COR-L47 (cell line): Measurements from ENCODE around the gene GSTM5.
"Not testable (repeated sequence)": the region's sequence is repeated elsewhere in the genome, so short reads cannot be mapped to it uniquely, and the experiment has no call there.

Experiments used
- DNase-seq: peaks from one replicate; lab custom pipeline; 2025; lab: John Stamatoyannopoulos, UW

Gene GSTM5

GRCh38 chr1:109697066-109697465, 15.0 kb upstream of the GSTM5 start:
- no peak for DNase-seq

- not testable (repeated sequence) for DNase-seq
These were observed 14.2 kb upstream of the GSTM5 start for GRCh38 chr1:109697861-109698260.

- not testable (repeated sequence) for DNase-seq
These were observed 9.1 kb upstream of the GSTM5 start for GRCh38 chr1:109702940-109703339.

GRCh38 chr1:109704173-109704572, 7.9 kb upstream of the GSTM5 start:
- DNase-seq, result no peak

- DNase-seq, result no peak
These were observed 6.6 kb upstream of the GSTM5 start for GRCh38 chr1:109705411-109705810.

DNA sequence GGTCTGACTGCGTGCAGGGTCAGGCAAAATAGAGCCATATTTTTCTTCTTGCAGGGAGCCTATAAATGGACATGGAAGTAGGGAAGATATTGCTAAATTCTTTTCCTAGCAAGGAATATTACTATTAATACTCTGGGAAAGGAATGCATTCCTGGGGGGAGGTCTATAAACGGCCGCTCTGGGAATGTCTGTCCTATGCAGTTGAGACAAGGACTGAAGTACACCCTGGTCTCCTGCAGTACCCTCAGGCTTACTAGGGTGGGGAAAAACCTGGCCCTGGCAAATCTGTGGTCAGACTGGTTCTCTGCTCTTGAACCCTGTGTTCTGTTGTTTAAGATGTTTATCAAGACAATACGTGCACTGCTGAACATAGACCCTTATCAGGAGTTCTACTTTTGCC, 3.1 kb upstream of the GSTM5 start:
- not testable (repeated sequence) for DNase-seq

- DNase-seq, result not testable (repeated sequence)
These were observed 2.2 kb upstream of the GSTM5 start for GRCh38 chr1:109709822-109710221.

GRCh38 chr1:109712321-109712864, 342 bp downstream of the GSTM5 start:
- DNase-seq, result no peak

DNA sequence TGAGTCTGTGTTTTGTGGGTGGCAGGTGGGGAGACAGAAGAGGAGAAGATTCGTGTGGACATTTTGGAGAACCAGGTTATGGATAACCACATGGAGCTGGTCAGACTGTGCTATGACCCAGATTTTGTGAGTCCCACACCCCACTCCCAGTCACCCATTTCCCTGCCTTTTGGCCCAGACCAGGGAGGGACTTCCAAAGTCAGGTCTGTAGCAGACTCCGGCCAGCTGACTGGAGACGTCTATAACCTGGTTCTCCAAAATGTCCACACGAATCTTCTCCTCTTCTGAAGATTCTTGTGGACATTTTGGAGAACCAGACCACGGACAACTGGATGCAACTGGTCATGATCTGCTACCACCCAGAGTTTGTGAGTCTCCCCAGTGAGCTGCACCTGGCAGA, 1.6 kb downstream of the GSTM5 start:
- DNase-seq, result no peak

GRCh38 chr1:109714661-109715372, 2.8 kb downstream of the GSTM5 start:
- DNase-seq, result no peak

DNA sequence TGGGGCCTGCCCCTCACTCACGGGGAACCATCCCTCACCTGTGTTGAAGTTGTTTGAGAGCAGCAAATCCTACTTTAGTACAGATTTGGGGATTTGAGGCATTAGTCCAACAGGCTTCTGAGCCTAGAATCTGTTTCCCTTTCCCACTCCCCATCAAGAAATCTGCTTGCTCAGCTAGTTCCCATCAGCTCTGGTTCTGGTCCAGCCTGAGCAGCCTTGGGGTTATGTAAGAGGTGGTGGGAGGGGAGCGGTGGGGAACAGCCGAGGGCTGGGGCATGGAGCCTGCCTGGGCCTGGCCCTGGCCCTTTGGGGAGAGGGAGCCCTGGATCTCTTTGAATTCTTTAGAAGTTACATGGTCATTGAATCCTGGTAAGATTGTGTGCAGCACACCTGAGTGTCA, 4.1 kb downstream of the GSTM5 start:
- no peak for DNase-seq

- DNase-seq, result no peak
These were observed 4.6 kb downstream of the GSTM5 start for GRCh38 chr1:109716570-109717090.

- no peak for DNase-seq
These were observed 5.7 kb downstream of the GSTM5 start for GRCh38 chr1:109717729-109718128.

- no peak for DNase-seq
These were observed 6.4 kb downstream of the GSTM5 start for GRCh38 chr1:109718495-109718894.

DNA sequence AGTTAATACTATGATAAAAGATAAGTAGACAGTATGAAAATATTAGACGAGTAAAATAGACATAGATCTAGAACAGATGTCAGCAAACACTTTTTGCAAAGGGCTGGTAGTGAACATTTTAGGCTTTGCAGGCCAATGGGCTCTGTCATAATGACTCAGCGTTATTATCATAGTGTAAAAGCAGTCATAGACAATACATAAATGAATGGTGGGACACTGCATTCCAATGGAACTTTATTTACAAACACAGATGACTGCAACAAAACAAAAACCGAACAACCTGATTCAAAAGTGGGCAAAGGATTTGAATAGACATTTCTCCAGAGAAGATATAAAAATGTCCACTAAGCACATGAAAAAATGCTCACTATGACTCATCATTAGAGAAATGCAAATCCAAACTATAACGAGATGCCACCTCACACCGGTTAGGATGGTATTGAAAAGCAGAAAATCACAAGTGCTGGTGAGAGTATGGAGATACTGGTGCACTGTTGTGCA, 7.3 kb downstream of the GSTM5 start:
- DNase-seq, result no peak

- DNase-seq, result no peak
These were observed 9.0 kb downstream of the GSTM5 start for GRCh38 chr1:109721042-109721441.

DNA sequence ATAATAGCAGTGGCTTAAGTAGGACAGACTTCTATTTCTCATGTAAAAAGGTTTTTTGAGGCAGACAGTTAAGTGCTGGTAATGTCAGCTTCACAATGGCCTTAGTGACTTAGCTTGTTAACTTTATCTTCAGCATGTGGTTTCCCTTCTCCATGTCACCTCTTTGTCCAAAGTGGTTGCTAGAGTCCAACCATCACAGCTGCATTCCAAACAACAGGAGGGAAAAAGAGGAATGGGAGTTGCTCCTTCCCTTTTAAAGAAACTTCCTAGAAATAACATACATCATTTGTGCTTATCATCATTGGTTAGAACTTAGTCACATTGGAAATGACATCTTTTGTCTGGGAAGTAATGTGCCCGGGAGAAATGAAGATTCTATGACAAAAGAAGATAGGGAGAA, 9.9 kb downstream of the GSTM5 start:
- DNase-seq, result no peak

DNA sequence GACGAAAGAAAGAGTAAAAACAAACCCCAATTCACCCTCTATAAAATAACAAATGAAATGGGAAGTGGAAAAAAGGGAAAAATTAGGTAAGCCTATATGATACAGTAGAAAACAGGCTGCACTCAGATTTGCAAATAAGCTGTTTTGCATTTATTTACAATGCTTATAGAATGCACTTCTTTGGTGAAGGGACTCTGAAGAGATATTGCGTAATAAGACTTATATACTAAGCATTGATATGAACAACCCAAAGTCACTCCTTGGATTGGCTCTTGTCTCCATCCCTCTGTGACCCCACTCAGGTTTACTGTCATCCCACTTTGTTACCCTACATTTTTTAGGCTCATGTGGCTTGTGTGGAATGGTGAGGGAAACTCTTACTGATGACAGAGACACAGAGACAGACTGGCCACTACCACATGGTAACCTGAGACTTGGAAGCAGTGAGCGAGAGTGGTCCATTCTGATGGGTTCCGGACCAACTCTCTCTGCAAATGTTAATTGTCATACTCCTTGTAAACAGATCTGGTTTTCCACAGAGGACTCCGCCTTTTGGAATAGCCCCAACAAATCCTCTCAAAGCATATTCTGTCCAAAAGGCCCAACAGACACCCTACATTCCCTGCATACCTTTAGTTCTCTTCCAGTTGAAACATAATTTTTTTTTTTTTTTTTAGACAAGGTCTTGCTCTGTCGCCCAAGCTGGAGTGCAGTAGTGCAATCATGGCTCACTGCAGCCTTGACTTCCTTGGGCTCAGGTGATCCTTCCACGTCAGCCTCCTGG, 11.0 kb downstream of the GSTM5 start:
- no peak for DNase-seq

- DNase-seq, result no peak
These were observed 12.9 kb downstream of the GSTM5 start for GRCh38 chr1:109724933-109725332.

DNA sequence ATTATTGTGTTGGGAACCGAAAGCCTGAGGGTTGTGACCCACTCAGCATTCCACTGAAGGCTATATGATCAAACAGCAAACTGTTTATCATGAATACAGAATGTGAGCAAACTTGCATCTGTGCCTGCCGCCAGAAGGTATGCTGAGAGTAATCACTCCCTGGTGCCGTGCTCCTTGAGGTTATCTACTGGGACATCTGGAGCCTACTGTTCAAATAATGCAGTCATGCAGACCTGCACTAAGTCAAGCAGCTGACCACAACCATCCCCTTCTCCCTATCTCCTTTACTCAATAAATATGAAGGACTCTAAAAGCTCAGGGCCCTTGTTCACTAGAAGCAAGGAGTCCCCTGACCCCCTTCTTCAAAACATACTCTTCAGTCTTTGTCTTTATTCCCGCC, 13.5 kb downstream of the GSTM5 start:
- DNase-seq, result no peak

DNA sequence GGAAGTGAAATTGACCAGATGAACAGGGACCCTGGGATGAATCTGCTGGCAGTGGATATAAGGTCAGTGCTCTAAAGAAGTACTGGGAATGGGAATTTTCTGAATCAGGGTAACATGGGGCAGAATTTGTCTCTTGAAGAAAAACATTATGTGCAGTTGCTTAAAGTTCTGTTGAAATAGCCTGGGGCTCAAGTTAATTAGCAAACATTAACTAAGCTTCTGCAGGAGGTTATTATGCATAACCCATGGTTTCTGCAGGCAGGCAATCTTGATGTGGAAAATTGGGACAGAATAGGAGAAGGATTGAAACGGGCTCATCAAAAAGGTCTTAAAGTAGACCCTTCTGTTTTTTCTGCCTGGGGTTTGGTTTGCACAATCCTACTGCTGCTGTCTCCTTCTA, 14.0 kb downstream of the GSTM5 start:
- no peak for DNase-seq

DNA sequence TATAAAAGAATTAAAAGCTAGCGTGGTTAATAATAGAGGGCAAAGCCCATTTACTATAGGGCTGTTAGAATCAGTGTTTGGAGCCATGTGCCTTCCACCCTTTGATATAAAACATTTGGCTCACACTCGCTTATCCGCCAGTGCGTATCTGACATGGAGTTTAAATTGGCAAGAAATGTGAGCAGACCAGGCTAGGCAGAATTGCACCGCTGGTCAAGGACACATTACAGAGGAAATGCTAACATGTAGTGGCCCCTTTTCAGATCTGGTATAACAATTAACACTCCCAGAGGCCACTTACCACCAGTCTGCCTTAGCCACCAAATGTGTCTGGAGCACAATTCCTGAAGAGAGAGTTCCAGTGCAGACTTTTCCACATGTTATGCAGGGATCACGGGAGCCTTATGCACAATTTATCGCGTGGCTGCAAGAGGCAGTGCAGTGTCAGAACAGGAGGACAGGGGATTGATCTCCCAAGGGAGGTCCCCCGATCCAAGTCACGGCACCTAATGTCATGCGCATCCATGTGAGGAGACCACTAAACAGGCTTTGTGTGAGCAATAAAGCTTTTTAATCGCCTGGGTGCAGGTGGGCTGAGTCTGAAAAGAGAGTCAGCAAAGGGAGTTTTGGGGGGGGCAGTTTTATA, 14.8 kb downstream of the GSTM5 start:
- DNase-seq, result no peak
